Measurements from ENCODE around the gene B3GNT9.

The B3GNT9 gene

GRCh38 chr16:67108489-67108888 is 42.3 kb downstream of the B3GNT9 start:
- DNase-seq, result no peak
- no peaks in the 10 kb centered on the region for H3F3A ChIP-seq (ENCODE audit: insufficient read depth, low read length)
- no peak overlapping the region for H3K4me3 ChIP-seq (ENCODE audit: low read length)
- TF ChIP-seq CTCF (IDR thresholded peaks at IDR 0.05; ENCODE audit: low read length), result no peak
- no peak for TF ChIP-seq EZH2phosphoT487 (IDR thresholded peaks at IDR 0.05; ENCODE audit: low read length)
- TF ChIP-seq EZH2 (optimal IDR thresholded peaks at IDR 0.05; ENCODE audit: low read depth, low read length), result no peak
- no peak overlapping the region for H3K9ac ChIP-seq (ENCODE audit: low read length)
- H3K4me2 ChIP-seq (ENCODE audit: low read depth, low read length), result no peak overlapping the region
- H3K79me2 ChIP-seq (ENCODE audit: low read length), result peaks cover 35% of the 10 kb centered on the region
- no peak overlapping the region for H2AFZ ChIP-seq (ENCODE audit: low read length)
- no peaks in the 10 kb centered on the region for H4K20me1 ChIP-seq (ENCODE audit: insufficient read depth, low read length)
- no peaks in the 10 kb centered on the region for H3K9me2 ChIP-seq (replicated peaks; ENCODE audit: insufficient read depth, low read length)
- H3K27me3 ChIP-seq (replicated peaks; ENCODE audit: insufficient read depth, low read length), result no peaks in the 10 kb centered on the region
- no peak overlapping the region for H3K27ac ChIP-seq (ENCODE audit: low read length)
- no peaks in the 10 kb centered on the region for H3K9me3 ChIP-seq (replicated peaks; ENCODE audit: insufficient read depth, low read length)
- H3K4me1 ChIP-seq (ENCODE audit: low read length), result peaks cover 11% of the 10 kb centered on the region; the same call in 1 of the 2 replicates
- no peaks in the 10 kb centered on the region for H3K36me3 ChIP-seq (replicated peaks; ENCODE audit: insufficient read depth, low read length)

- H3K27me3 ChIP-seq (replicated peaks; ENCODE audit: insufficient read depth, low read length), result no peaks in the 10 kb centered on the region
- peaks cover 11% of the 10 kb centered on the region for H3K79me2 ChIP-seq (ENCODE audit: low read length)
- H4K20me1 ChIP-seq (ENCODE audit: insufficient read depth, low read length), result no peaks in the 10 kb centered on the region
- no peaks in the 10 kb centered on the region for H3K9me2 ChIP-seq (replicated peaks; ENCODE audit: insufficient read depth, low read length)
- no peak overlapping the region for H3K9ac ChIP-seq (ENCODE audit: low read length)
- TF ChIP-seq EZH2 (optimal IDR thresholded peaks at IDR 0.05; ENCODE audit: low read depth, low read length), result no peak
- TF ChIP-seq CTCF (IDR thresholded peaks at IDR 0.05; ENCODE audit: low read length), result no peak
- TF ChIP-seq EZH2phosphoT487 (IDR thresholded peaks at IDR 0.05; ENCODE audit: low read length), result no peak
- H3K4me1 ChIP-seq (ENCODE audit: low read length), result peaks cover 4% of the 10 kb centered on the region; the same call in 1 of the 2 replicates
- H3F3A ChIP-seq (ENCODE audit: insufficient read depth, low read length), result no peaks in the 10 kb centered on the region
- H3K4me3 ChIP-seq (ENCODE audit: low read length), result no peak overlapping the region
- no peak overlapping the region for H3K27ac ChIP-seq (ENCODE audit: low read length)
- H2AFZ ChIP-seq (ENCODE audit: low read length), result no peak overlapping the region
- H3K36me3 ChIP-seq (replicated peaks; ENCODE audit: insufficient read depth, low read length), result no peaks in the 10 kb centered on the region
- no peak overlapping the region for H3K4me2 ChIP-seq (ENCODE audit: low read depth, low read length)
- DNase-seq, result no peak
- no peaks in the 10 kb centered on the region for H3K9me3 ChIP-seq (replicated peaks; ENCODE audit: insufficient read depth, low read length)
Measured at GRCh38 chr16:67105881-67106280, 44.9 kb downstream of the B3GNT9 start.

GRCh38 chr16:67105246-67105645 is 45.6 kb downstream of the B3GNT9 start:
- no peak overlapping the region for H2AFZ ChIP-seq (ENCODE audit: low read length)
- H3F3A ChIP-seq (ENCODE audit: insufficient read depth, low read length), result no peaks in the 10 kb centered on the region
- H3K4me1 ChIP-seq (ENCODE audit: low read length), result peaks cover 3% of the 10 kb centered on the region; the same call in 1 of the 2 replicates
- no peak for TF ChIP-seq EZH2 (optimal IDR thresholded peaks at IDR 0.05; ENCODE audit: low read depth, low read length)
- no peak for TF ChIP-seq EZH2phosphoT487 (IDR thresholded peaks at IDR 0.05; ENCODE audit: low read length)
- no peak for TF ChIP-seq CTCF (IDR thresholded peaks at IDR 0.05; ENCODE audit: low read length)
- H3K9me2 ChIP-seq (replicated peaks; ENCODE audit: insufficient read depth, low read length), result no peaks in the 10 kb centered on the region
- H3K79me2 ChIP-seq (ENCODE audit: low read length), result peaks cover 5% of the 10 kb centered on the region
- H3K4me3 ChIP-seq (ENCODE audit: low read length), result no peak overlapping the region
- no peaks in the 10 kb centered on the region for H3K27me3 ChIP-seq (replicated peaks; ENCODE audit: insufficient read depth, low read length)
- H3K27ac ChIP-seq (ENCODE audit: low read length), result no peak overlapping the region
- no peak overlapping the region for H3K9ac ChIP-seq (ENCODE audit: low read length)
- no peak for DNase-seq
- H3K4me2 ChIP-seq (ENCODE audit: low read depth, low read length), result no peak overlapping the region
- no peaks in the 10 kb centered on the region for H3K36me3 ChIP-seq (replicated peaks; ENCODE audit: insufficient read depth, low read length)
- no peaks in the 10 kb centered on the region for H4K20me1 ChIP-seq (ENCODE audit: insufficient read depth, low read length)
- no peaks in the 10 kb centered on the region for H3K9me3 ChIP-seq (replicated peaks; ENCODE audit: insufficient read depth, low read length)
